Measurements from ENCODE around the gene HOXA4.

The HOXA4 gene

DNA sequence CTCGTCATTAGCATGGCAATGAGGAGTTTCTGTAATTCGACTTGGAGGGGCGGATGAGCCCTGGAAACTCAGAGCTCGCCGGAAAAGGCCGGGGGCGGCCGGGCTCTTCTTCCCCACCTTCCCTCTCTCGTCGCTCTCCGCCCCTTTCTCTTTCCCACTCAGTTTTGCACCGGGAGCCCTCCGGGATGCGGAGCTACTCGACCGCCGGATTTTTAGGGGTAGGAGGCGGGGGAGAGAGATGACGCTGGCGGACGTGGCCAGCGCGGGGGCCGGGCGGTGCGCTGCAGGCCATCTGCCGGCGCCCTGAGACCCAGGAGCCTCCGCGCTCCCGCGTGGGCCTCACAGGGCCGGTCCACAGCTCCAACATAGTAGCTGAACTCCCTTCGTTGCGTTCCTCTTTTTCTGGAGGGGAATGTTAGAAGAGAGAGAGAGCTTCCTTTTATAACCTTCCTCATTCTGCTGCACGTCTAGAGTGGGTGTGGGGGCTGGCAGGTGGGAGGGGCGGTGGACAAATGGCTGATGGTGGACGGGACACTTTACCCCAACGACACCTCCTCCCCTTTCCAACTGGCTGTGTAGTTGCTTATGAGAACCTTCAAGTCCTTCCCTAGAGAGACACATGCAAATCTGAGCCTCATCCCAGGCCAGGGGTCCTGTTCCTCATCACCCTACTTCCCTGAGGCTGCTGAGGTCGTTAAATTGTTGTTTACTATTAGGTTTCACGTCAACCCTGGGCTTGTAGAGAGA lies 33.6 kb downstream of the HOXA4 start:
- H3K27me3 ChIP-seq, result peaks cover 99% of the 10 kb centered on the region

GRCh38 chr7:27095897-27096767 lies 34.4 kb downstream of the HOXA4 start, which contains the start of gene HOXA1:
TSS of gene HOXA1 (minus strand) at chr7:27096000. CDS start at chr7:27095912, 88 bp downstream.
- no peak within 1 kb of the TSS for H3K4me3 ChIP-seq (ENCODE audit: low read depth, low read length)

More for the DNA sequence above, 33.6 kb downstream of the HOXA4 start:
- H3K9me3 ChIP-seq, result no peaks in the 10 kb centered on the region
- no peak for DNase-seq
- TF ChIP-seq, protein P1, sequence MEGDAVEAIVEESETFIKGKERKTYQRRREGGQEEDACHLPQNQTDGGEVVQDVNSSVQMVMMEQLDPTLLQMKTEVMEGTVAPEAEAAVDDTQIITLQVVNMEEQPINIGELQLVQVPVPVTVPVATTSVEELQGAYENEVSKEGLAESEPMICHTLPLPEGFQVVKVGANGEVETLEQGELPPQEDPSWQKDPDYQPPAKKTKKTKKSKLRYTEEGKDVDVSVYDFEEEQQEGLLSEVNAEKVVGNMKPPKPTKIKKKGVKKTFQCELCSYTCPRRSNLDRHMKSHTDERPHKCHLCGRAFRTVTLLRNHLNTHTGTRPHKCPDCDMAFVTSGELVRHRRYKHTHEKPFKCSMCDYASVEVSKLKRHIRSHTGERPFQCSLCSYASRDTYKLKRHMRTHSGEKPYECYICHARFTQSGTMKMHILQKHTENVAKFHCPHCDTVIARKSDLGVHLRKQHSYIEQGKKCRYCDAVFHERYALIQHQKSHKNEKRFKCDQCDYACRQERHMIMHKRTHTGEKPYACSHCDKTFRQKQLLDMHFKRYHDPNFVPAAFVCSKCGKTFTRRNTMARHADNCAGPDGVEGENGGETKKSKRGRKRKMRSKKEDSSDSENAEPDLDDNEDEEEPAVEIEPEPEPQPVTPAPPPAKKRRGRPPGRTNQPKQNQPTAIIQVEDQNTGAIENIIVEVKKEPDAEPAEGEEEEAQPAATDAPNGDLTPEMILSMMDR (IDR thresholded peaks at IDR 0.05; ENCODE audit: low read depth, low read length), result no peak
- H3K4me1 ChIP-seq, result no peaks in the 10 kb centered on the region
- H3K4me3 ChIP-seq (ENCODE audit: low read depth, low read length), result no peak overlapping the region
- H3K36me3 ChIP-seq, result no peaks in the 10 kb centered on the region

GRCh38 chr7:27095050-27095896 lies 35.3 kb downstream of the HOXA4 start:
- no peaks in the 10 kb centered on the region for H3K9me3 ChIP-seq
- H3K4me1 ChIP-seq, result no peaks in the 10 kb centered on the region
- TF ChIP-seq, protein P1 (IDR thresholded peaks at IDR 0.05; ENCODE audit: low read depth, low read length), result no peak
- peaks cover 99% of the 10 kb centered on the region for H3K27me3 ChIP-seq
- H3K36me3 ChIP-seq, result no peaks in the 10 kb centered on the region
- no peak for DNase-seq
- H3K4me3 ChIP-seq (ENCODE audit: low read depth, low read length), result no peak overlapping the region

More at GRCh38 chr7:27095897-27096767, 34.4 kb downstream of the HOXA4 start, which contains the start of gene HOXA1:
- no peaks in the 10 kb centered on the region for H3K9me3 ChIP-seq
- H3K36me3 ChIP-seq, result no peaks in the 10 kb centered on the region
- no peak for DNase-seq
- no peaks in the 10 kb centered on the region for H3K4me1 ChIP-seq
- H3K27me3 ChIP-seq, result peaks cover 99% of the 10 kb centered on the region
- TF ChIP-seq, protein P1 (IDR thresholded peaks at IDR 0.05; ENCODE audit: low read depth, low read length), result no peak

DNA sequence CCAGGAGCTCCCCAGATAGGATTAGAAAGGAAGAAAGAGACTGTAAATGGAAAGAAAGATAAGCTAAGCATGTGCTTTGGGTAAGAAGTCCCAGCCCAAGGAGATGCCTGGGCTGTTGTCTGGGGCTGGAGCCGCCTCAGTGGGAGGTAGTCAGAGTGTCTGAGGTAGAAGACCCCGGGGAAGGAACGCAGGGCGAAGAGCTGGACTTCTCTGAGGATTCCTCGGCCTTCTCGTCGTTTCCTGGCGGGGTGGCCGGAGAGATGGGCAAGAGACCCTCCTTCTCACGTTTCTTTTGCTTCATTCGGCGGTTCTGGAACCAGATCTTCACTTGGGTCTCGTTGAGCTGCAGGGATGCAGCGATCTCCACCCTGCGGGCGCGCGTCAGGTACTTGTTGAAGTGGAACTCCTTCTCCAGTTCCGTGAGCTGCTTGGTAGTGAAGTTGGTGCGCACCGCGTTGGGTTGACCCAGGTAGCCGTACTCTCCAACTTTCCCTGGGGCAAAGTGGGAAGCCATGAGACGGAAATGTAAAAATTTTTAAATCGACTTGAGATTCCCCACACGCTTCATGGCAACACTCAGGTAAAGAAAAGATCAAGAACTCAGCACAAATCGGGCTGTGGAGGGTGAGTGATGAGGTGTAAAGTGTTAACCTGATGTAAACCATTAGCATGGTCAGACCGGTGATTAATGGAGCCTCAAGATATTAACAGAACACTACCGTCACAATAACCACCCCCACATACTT lies 36.1 kb downstream of the HOXA4 start:
- no peaks in the 10 kb centered on the region for H3K4me1 ChIP-seq

More for the DNA sequence above, 36.1 kb downstream of the HOXA4 start:
- DNase-seq, result no peak
- Histone ChIP-seq H3K27me3 (peaks cover 99% of the 10 kb centered on the region), H3K36me3 (no peaks in the 10 kb centered on the region), H3K4me3 (ENCODE audit: low read depth, low read length) (no peak overlapping the region), H3K9me3 (no peaks in the 10 kb centered on the region)
- TF ChIP-seq, protein P1 (IDR thresholded peaks at IDR 0.05; ENCODE audit: low read depth, low read length), result no peak
